ENCODE data around the gene SERPINA12.

SERPINA12 gene

DNA sequence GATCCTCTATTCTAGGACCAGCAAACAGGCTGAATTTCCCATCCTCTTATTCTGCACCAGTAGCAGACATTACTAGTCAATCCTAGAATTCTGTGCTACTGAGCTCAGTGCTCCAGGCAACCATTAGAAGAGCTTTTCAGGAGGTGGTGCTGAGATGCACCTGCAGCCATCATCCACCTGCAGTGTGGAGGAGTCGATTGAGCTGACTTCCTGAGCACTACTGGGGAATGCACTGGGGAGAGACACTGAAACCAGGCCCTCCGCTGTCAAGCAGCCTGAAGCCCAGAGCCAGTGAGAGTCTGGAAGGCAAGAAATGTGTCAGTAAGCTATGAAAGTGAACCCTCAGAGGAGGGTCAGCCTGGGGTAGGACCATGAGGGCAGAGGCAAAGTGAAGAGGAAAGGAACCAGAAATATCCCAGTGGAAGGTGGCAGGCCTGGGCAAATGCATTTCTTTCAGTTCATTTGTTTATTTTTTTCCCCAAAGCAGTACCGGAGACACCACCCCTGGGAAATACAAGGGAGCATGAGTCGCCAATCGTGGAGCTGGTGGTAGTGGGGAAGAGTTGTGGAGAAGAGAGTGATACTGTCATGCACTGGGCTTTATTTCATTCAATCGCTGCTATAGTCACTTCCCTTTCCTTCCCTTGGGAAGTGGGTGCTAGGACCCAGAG lies 28.9 kb upstream of the SERPINA12 start:
- no peak overlapping the region for H3K4me3 ChIP-seq (replicated peaks; ENCODE audit: insufficient read depth, low read length)
- H3K27me3 ChIP-seq (ENCODE audit: insufficient read depth, poor library complexity, severe bottlenecking), result no peaks in the 10 kb centered on the region
- no peak for DNase-seq (ENCODE audit: low read depth in 1 of 2, low spot score in 1 of 2)
- TF ChIP-seq, protein P1, sequence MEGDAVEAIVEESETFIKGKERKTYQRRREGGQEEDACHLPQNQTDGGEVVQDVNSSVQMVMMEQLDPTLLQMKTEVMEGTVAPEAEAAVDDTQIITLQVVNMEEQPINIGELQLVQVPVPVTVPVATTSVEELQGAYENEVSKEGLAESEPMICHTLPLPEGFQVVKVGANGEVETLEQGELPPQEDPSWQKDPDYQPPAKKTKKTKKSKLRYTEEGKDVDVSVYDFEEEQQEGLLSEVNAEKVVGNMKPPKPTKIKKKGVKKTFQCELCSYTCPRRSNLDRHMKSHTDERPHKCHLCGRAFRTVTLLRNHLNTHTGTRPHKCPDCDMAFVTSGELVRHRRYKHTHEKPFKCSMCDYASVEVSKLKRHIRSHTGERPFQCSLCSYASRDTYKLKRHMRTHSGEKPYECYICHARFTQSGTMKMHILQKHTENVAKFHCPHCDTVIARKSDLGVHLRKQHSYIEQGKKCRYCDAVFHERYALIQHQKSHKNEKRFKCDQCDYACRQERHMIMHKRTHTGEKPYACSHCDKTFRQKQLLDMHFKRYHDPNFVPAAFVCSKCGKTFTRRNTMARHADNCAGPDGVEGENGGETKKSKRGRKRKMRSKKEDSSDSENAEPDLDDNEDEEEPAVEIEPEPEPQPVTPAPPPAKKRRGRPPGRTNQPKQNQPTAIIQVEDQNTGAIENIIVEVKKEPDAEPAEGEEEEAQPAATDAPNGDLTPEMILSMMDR (IDR thresholded peaks at IDR 0.05; ENCODE audit: insufficient read depth, low read length), result no peak
- TF ChIP-seq, protein P2, sequence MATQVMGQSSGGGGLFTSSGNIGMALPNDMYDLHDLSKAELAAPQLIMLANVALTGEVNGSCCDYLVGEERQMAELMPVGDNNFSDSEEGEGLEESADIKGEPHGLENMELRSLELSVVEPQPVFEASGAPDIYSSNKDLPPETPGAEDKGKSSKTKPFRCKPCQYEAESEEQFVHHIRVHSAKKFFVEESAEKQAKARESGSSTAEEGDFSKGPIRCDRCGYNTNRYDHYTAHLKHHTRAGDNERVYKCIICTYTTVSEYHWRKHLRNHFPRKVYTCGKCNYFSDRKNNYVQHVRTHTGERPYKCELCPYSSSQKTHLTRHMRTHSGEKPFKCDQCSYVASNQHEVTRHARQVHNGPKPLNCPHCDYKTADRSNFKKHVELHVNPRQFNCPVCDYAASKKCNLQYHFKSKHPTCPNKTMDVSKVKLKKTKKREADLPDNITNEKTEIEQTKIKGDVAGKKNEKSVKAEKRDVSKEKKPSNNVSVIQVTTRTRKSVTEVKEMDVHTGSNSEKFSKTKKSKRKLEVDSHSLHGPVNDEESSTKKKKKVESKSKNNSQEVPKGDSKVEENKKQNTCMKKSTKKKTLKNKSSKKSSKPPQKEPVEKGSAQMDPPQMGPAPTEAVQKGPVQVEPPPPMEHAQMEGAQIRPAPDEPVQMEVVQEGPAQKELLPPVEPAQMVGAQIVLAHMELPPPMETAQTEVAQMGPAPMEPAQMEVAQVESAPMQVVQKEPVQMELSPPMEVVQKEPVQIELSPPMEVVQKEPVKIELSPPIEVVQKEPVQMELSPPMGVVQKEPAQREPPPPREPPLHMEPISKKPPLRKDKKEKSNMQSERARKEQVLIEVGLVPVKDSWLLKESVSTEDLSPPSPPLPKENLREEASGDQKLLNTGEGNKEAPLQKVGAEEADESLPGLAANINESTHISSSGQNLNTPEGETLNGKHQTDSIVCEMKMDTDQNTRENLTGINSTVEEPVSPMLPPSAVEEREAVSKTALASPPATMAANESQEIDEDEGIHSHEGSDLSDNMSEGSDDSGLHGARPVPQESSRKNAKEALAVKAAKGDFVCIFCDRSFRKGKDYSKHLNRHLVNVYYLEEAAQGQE (IDR thresholded peaks at IDR 0.05; ENCODE audit: insufficient replicate concordance, low read depth), result no peak
- TF ChIP-seq POLR2AphosphoS5 (IDR thresholded peaks at IDR 0.05; ENCODE audit: low read depth) (no peak), GABPA (IDR thresholded peaks at IDR 0.05; ENCODE audit: low read depth) (no peak), SPI1 (IDR thresholded peaks at IDR 0.05; ENCODE audit: borderline replicate concordance, low read depth) (no peak)
- no peak overlapping the region for H3K27ac ChIP-seq (replicated peaks)

DNA sequence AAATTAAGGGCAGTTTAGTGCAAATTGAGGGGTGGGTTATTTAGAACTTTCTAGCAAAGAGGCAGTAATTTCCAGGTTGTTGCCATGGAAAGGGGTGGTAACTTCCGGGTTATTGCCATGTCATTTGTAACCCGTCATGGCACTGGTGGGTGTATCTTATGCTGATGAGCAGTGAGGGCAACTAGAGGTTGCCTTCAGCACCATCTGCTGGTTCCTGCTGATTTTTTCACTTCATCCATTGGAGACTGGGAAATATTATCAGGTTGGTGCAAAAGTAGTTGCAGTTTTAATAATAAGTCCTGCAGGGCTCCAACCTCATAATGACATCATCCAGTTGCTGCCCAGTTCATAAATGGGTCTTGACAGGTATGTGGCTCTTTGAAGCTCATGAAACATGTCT lies 27.6 kb upstream of the SERPINA12 start:
- no peak for DNase-seq (ENCODE audit: low read depth in 1 of 2, low spot score in 1 of 2)
- H3K27me3 ChIP-seq (ENCODE audit: insufficient read depth, poor library complexity, severe bottlenecking), result no peaks in the 10 kb centered on the region
- no peak overlapping the region for H3K27ac ChIP-seq (replicated peaks)
- no peak for TF ChIP-seq GABPA (IDR thresholded peaks at IDR 0.05; ENCODE audit: low read depth)
- TF ChIP-seq POLR2AphosphoS5 (IDR thresholded peaks at IDR 0.05; ENCODE audit: low read depth), result no peak
- TF ChIP-seq, protein P1 (IDR thresholded peaks at IDR 0.05; ENCODE audit: insufficient read depth, low read length), result no peak
- no peak for TF ChIP-seq SPI1 (IDR thresholded peaks at IDR 0.05; ENCODE audit: borderline replicate concordance, low read depth)
- TF ChIP-seq, protein P2 (IDR thresholded peaks at IDR 0.05; ENCODE audit: insufficient replicate concordance, low read depth), result no peak
- no peak overlapping the region for H3K4me3 ChIP-seq (replicated peaks; ENCODE audit: insufficient read depth, low read length)

DNA sequence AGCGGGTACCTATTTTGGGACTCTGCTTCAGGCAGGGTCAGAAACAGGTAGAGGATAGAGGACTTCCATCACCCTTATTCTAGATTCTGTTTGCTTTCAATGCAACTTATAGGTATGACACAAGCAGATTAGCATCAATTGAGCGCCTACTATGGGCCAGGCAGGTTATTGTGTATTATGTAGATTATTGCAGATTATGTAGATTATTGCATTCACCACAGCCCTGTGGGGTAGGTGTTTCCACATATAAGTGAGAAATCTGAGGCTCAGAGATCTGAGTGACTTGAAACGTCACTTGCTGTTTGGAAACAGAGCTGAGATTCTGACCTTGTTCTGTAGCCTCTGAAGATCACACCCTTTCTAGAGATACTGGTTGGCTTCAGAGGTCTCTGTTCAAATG lies 26.2 kb upstream of the SERPINA12 start:
- Histone ChIP-seq H3K27ac (replicated peaks) (no peak overlapping the region), H3K27me3 (ENCODE audit: insufficient read depth, poor library complexity, severe bottlenecking) (no peaks in the 10 kb centered on the region), H3K4me3 (replicated peaks; ENCODE audit: insufficient read depth, low read length) (no peak overlapping the region)
- DNase-seq (ENCODE audit: low read depth in 1 of 2, low spot score in 1 of 2), result no peak
- TF ChIP-seq, protein P1 (IDR thresholded peaks at IDR 0.05; ENCODE audit: insufficient read depth, low read length), result no peak
- TF ChIP-seq SPI1 (IDR thresholded peaks at IDR 0.05; ENCODE audit: borderline replicate concordance, low read depth), result no peak
- TF ChIP-seq GABPA (IDR thresholded peaks at IDR 0.05; ENCODE audit: low read depth), result no peak
- TF ChIP-seq POLR2AphosphoS5 (IDR thresholded peaks at IDR 0.05; ENCODE audit: low read depth), result no peak
- TF ChIP-seq, protein P2 (IDR thresholded peaks at IDR 0.05; ENCODE audit: insufficient replicate concordance, low read depth), result no peak

Measured in HL-60 (cell line).